Kidney (tissue), 14 donors: ENCODE results near the gene TFB1M. TPM values are rescaled to one million over a fixed set of nuclear protein-coding genes. Genes with fewer than 3 reads are reported as not detected.

Experiments used
- DNase-seq, 5 donors: peaks; one replicate each; pipeline ENCODE4 v3.0.0-alpha.2; 2013 to 2020
- FAIRE-seq: peaks from 2 replicates; lab custom pipeline; 2012; peaks lifted over from hg19 to GRCh38; lab: Jason Lieb, UNC
- H3K27ac ChIP-seq, 2 donors: one replicate each; pipeline ENCODE4 v1.7.0; 2013; ENCODE audit warnings: low read depth in 2 of 2, low read length in 2 of 2, inconsistent platforms in 1 of 2
- H3K27me3 ChIP-seq: one replicate; pipeline ENCODE4 v1.7.1; 2013; ENCODE audit warnings: low read length, inconsistent platforms; ENCODE audit not compliant: control insufficient read depth, insufficient read depth
- H3K36me3 ChIP-seq, 3 donors: one replicate each; pipeline versions ENCODE4 v1.7.0 to v1.7.1; 2013; ENCODE audit warnings: low read length in 3 of 3, control low read depth in 1 of 3, inconsistent platforms in 1 of 3; ENCODE audit not compliant: insufficient read depth in 3 of 3, control insufficient read depth in 2 of 3
- H3K4me1 ChIP-seq, 3 donors: one replicate each; pipeline versions ENCODE4 v1.7.0 to v1.7.1; 2013; ENCODE audit warnings: low read length in 3 of 3, inconsistent platforms in 1 of 3, low read depth in 1 of 3; ENCODE audit not compliant: control insufficient read depth in 2 of 3, insufficient read depth in 2 of 3
- H3K4me3 ChIP-seq, 3 donors: one replicate each; pipeline versions ENCODE4 v1.7.0 to v1.8.1; 2013; ENCODE audit warnings: low read length in 3 of 3, control low read depth in 1 of 3, inconsistent platforms in 1 of 3
- H3K9ac ChIP-seq, 3 donors: one replicate each; pipeline versions ENCODE4 v1.7.0 to v1.7.1; 2013; ENCODE audit warnings: low read length in 3 of 3, control low read depth in 1 of 3, inconsistent platforms in 1 of 3
- H3K9me3 ChIP-seq, 3 donors: one replicate each; pipeline versions ENCODE4 v1.7.0 to v1.7.1; 2013; ENCODE audit warnings: low read length in 3 of 3, control low read depth in 1 of 3, inconsistent platforms in 1 of 3; ENCODE audit not compliant: control insufficient read depth in 2 of 3, insufficient read depth in 1 of 3
- CTCF ChIP-seq: IDR thresholded peaks from 3 replicates; pipeline ENCODE4 v1.5.1; 2012; ENCODE audit warnings: mild to moderate bottlenecking, moderate library complexity, borderline replicate concordance; ENCODE audit not compliant: insufficient read depth; ENCODE audit errors: extremely low read depth
- intact Hi-C: fragments of 100-400 bp; cut with DNase I; formaldehyde crosslinking; loops from one replicate; pipeline ENCODE4 v1.11.1; 2022
- polyA plus RNA-seq: library from polyadenylated mRNA; stranded (reverse); fragments of 350-450 nt; fragmentation: Illumina TruSeq; extraction: RNeasy Lipid Tissue Mini Kit (QIAGEN cat#74804); gene quantifications from one replicate; pipeline ENCODE4 v1.2.3, GENCODE V29; 2014; ENCODE audit warnings: low read depth, low replicate concordance; ENCODE audit not compliant: insufficient read depth
- total RNA-seq: library from RNA; stranded (reverse); fragmentation: NEBNext Ultra II Directional; extraction: Animal tissue kit (Norgen Biotek cat#: 25700); gene quantifications from one replicate; pipeline ENCODE4 v1.2.1, GENCODE V29; 2021
- donor health status: control.
- donor health status: control.
- donor health status: control.
- donor health status: control.
- donor health status: control.
- donor health status: DM: yes; HTN: yes; CAD: no.
- donor health status: Normal renal cell carcinoma (clear cell type).

The TFB1M gene
- total and polyA plus RNA-seq, 2 donors from 2014 or later = 16.3 to 28.1 TPM

- no peaks in the 10 kb centered on the region for H3K9me3 ChIP-seq
- peaks cover 4% of the 10 kb centered on the region in 3 donors for H3K36me3 ChIP-seq
- H3K9ac ChIP-seq = no peak overlapping the region
- H3K4me1 ChIP-seq = no peaks in the 10 kb centered on the region
- intact Hi-C loops = no loop called here
- no peaks in the 10 kb centered on the region for H3K27me3 ChIP-seq
- no peak for TF ChIP-seq CTCF
- H3K27ac ChIP-seq = no peak overlapping the region
- no peak for DNase-seq
- no peak for FAIRE-seq
- no peak overlapping the region for H3K4me3 ChIP-seq
These were observed 5.1 kb downstream of the TFB1M start for GRCh38 chr6:155309150-155309549.

GRCh38 chr6:155306958-155307357 lies 7.3 kb downstream of the TFB1M start:
- H3K9ac ChIP-seq = no peak overlapping the region
- H3K27me3 ChIP-seq = no peaks in the 10 kb centered on the region
- DNase-seq = no peak
- no peak for FAIRE-seq
- no peaks in the 10 kb centered on the region for H3K4me1 ChIP-seq
- peaks cover 4 to 7% (median 5%) of the 10 kb centered on the region in 3 donors for H3K36me3 ChIP-seq
- intact Hi-C loops = no loop called here
- no peak overlapping the region for H3K27ac ChIP-seq
- TF ChIP-seq CTCF = no peak
- H3K4me3 ChIP-seq = no peak overlapping the region
- H3K9me3 ChIP-seq = no peaks in the 10 kb centered on the region

- H3K4me3 ChIP-seq = no peak overlapping the region
- peaks cover under 1 to 7% (median 5%) of the 10 kb centered on the region in 3 donors for H3K36me3 ChIP-seq
- no peak for TF ChIP-seq CTCF
- no peak overlapping the region for H3K27ac ChIP-seq
- no peaks in the 10 kb centered on the region for H3K27me3 ChIP-seq
- intact Hi-C loops = no loop called here
- FAIRE-seq = no peak
- H3K9me3 ChIP-seq = no peaks in the 10 kb centered on the region
- no peaks in the 10 kb centered on the region for H3K4me1 ChIP-seq
- DNase-seq = no peak
- H3K9ac ChIP-seq = no peak overlapping the region
These were observed 10.9 kb downstream of the TFB1M start for GRCh38 chr6:155303361-155303870.

GRCh38 chr6:155301867-155302266 lies 12.4 kb downstream of the TFB1M start:
- Histone ChIP-seq H3K9me3 (no peaks in the 10 kb centered on the region), H3K27me3 (no peaks in the 10 kb centered on the region), H3K9ac (no peak overlapping the region), H3K36me3 (peaks cover 0 to 5% (median 3%) of the 10 kb centered on the region in 3 donors), H3K4me3 (no peak overlapping the region), H3K4me1 (no peaks in the 10 kb centered on the region), H3K27ac (no peak overlapping the region)
- DNase-seq (no peak), FAIRE-seq (no peak)
- intact Hi-C loops = no loop called here
- no peak for TF ChIP-seq CTCF
